Measurements from ENCODE around the gene HS6ST3.

DNA sequence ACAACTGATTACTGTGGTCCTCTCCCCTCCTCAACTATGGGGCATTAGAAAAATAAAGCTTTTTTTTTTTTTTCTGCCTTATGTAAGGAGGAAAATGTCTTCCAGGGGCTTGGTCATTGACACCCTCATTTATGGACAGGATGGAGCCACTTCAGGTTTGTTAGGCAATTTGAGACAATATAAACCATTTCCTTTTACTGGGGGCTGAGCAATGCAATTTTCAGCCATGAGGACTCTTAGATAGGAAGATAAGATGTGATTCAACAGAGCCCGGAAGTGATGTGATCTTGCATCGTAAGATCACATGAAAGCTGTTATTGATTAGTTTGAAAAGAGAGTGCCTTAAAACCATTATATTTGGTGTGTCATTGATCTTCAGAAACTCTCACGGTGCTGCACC lies 693.6 kb downstream of the HS6ST3 start:
- TF ChIP-seq ZNF416 (CRISPR knock-in tag; IDR thresholded peaks at IDR 0.05) (no peak), ZBTB21 (CRISPR knock-in tag; IDR thresholded peaks at IDR 0.05; ENCODE audit: borderline replicate concordance) (no peak), KAT7 (CRISPR knock-in tag; IDR thresholded peaks at IDR 0.05; ENCODE audit: borderline replicate concordance) (no peak), JUN (CRISPR knock-in tag; IDR thresholded peaks at IDR 0.05) (no peak), CTCF (IDR thresholded peaks at IDR 0.05) (no peak), FOXK1 (CRISPR knock-in tag; IDR thresholded peaks at IDR 0.05) (no peak), ATF1 (CRISPR knock-in tag; IDR thresholded peaks at IDR 0.05) (no peak), FOXJ3 (CRISPR knock-in tag; IDR thresholded peaks at IDR 0.05; ENCODE audit: borderline replicate concordance) (no peak), TEAD1 (CRISPR knock-in tag; IDR thresholded peaks at IDR 0.05) (no peak), GTF2I (CRISPR knock-in tag; conservative IDR thresholded peaks at IDR 0.05) (no peak), NR3C1 (CRISPR knock-in tag; conservative IDR thresholded peaks at IDR 0.05; ENCODE audit: low read depth) (no peak), USF1 (CRISPR knock-in tag; IDR thresholded peaks at IDR 0.05) (no peak), FOXP1 (CRISPR knock-in tag; IDR thresholded peaks at IDR 0.05; ENCODE audit: borderline replicate concordance) (no peak)

Measured in WTC11 (cell line).